GM12878 (cell line): ENCODE results near the gene IFRD1. TPM values are rescaled to one million over a fixed set of nuclear protein-coding genes. Genes with fewer than 3 reads are reported as not detected.

ENCODE experiments used
- CEBPB ChIP-seq, 2 experiments: fragments of 150-350 bp in 1 of 2; IDR thresholded peaks; 2 replicates each; pipeline ENCODE4 v1.6.1; 2012 to 2014; ENCODE audit warnings: low read depth in 2 of 2, low read length in 2 of 2, borderline replicate concordance in 1 of 2, inconsistent platforms in 1 of 2
- CREM ChIP-seq: IDR thresholded peaks from 2 replicates; pipeline ENCODE4 v1.6.1; 2014; ENCODE audit warnings: antibody characterized with exemption, low read depth
- E4F1 ChIP-seq: fragments of 450-650 bp; IDR thresholded peaks from 2 replicates; pipeline ENCODE4 v1.6.1; 2018; ENCODE audit warnings: borderline replicate concordance, mild to moderate bottlenecking; ENCODE audit not compliant: partially characterized antibody
- EED ChIP-seq: sonication (generic); IDR thresholded peaks from 2 replicates; pipeline ENCODE4 v1.6.1; 2016; ENCODE audit warnings: antibody characterized with exemption, low read depth
- ELK1 ChIP-seq: IDR thresholded peaks from 2 replicates; pipeline ENCODE4 v1.6.1; 2012; ENCODE audit warnings: low read depth, low read length, improper control_type of control experiment
- GABPA ChIP-seq: IDR thresholded peaks from 2 replicates; pipeline ENCODE4 v1.6.1; 2014; ENCODE audit warnings: antibody characterized with exemption, low read depth, mild to moderate bottlenecking, inconsistent platforms
- IKZF2 ChIP-seq, 2 experiments: fragments of 450-650 bp; IDR thresholded peaks; 2 replicates each; pipeline ENCODE4 v1.6.1; 2017; ENCODE audit warnings: mild to moderate bottlenecking in 2 of 2, moderate library complexity in 2 of 2
- IRF3 ChIP-seq: fragments of 450-650 bp; IDR thresholded peaks from 2 replicates; pipeline ENCODE4 v1.6.1; 2014; ENCODE audit warnings: mild to moderate bottlenecking
- MTA3 ChIP-seq: IDR thresholded peaks from 2 replicates; pipeline ENCODE4 v1.6.1; 2012; ENCODE audit warnings: low read length, inconsistent platforms, borderline replicate concordance
- PRDM15 ChIP-seq: fragments of 450-650 bp; formaldehyde crosslinking; IDR thresholded peaks from 2 replicates; pipeline ENCODE4 v1.4.0; 2020; ENCODE audit warnings: mild to moderate bottlenecking, moderate library complexity
- RUNX3 ChIP-seq: IDR thresholded peaks from 2 replicates; pipeline ENCODE4 v1.6.1; 2012; ENCODE audit warnings: low read length, inconsistent platforms
- SKIL ChIP-seq: fragments of 450-650 bp; IDR thresholded peaks from 2 replicates; pipeline ENCODE4 v1.6.1; 2017; ENCODE audit warnings: mild to moderate bottlenecking, low read depth, inconsistent platforms; ENCODE audit not compliant: poor library complexity, severe bottlenecking
- SRF ChIP-seq, 2 experiments: IDR thresholded peaks; 2 replicates each; pipeline ENCODE4 v1.6.1; 2011; ENCODE audit warnings: low read depth in 2 of 2, low read length in 2 of 2, mild to moderate bottlenecking in 1 of 2, moderate library complexity in 1 of 2
- ZBED1 ChIP-seq: IDR thresholded peaks from 2 replicates; pipeline ENCODE4 v1.6.1; 2016; ENCODE audit warnings: borderline replicate concordance
- ZBTB33 ChIP-seq: fragments of 450-650 bp; IDR thresholded peaks from 2 replicates; pipeline ENCODE4 v1.6.1; 2017; ENCODE audit warnings: mild to moderate bottlenecking
- polyA plus RNA-seq, 11 experiments: library from polyadenylated mRNA; depleted of rRNA in 4 of 11; unstranded in 6 of 11; stranded (reverse) in 5 of 11; fragments of >200 nt; fragmentation: Nextera tagmentation in 4 of 11; fragmentation: Illumina TruSeq in 1 of 11; extraction: Ambion mirVana in 4 of 11; extraction: Trizol in 1 of 11; gene quantifications; 1 replicate in 1 of 11; 2 replicates in 10 of 11; pipeline versions ENCODE4 v1.2.1 to v1.2.3, GENCODE V29; 2011 to 2016; ENCODE audit warnings: inconsistent platforms in 2 of 11, missing spikeins in 2 of 11, low read depth in 1 of 11
- total RNA-seq, 4 experiments: library from RNA; depleted of rRNA in 3 of 4; stranded (reverse); fragments of >200 nt in 3 of 4; fragmentation: Illumina TruSeq in 1 of 4; extraction: Trizol in 1 of 4; gene quantifications; 2 replicates each; pipeline versions ENCODE4 v1.2.1 to v1.2.3, GENCODE V29; 2013 to 2021

IFRD1 gene
- total and polyA plus RNA-seq, 10 of the 15 experiments (the other 5 are each of a cell fraction or from before 2014, with no cell fraction given), result 9.6 to 31.1 (median 19.9) TPM

GRCh38 chr7:112450807-112451761 is 824 bp downstream of the IFRD1 start (continued):
- TF ChIP-seq ZBTB33, result no peak
- peak; percentile 36 to 46; a peak in 1 of 4 replicates for TF ChIP-seq IKZF2 (IDR thresholded peaks at IDR 0.05)
- TF ChIP-seq CREM, result peak; percentile 68
- TF ChIP-seq ZBED1, result no peak
- TF ChIP-seq RUNX3, result peak; percentile 37; the same call in 1 of the 2 replicates
- peak; percentile 51; the same call in 1 of the 2 replicates for TF ChIP-seq EED
- TF ChIP-seq IRF3, result no peak
- TF ChIP-seq CEBPB (IDR thresholded peaks at IDR 0.05; ENCODE audit: borderline replicate concordance in 1 of 2, low read depth in 2 of 2, low read length in 2 of 2), result no peak
- no peak for TF ChIP-seq MTA3
- TF ChIP-seq GABPA, result no peak
- no peak for TF ChIP-seq PRDM15 (CRISPR knock-in tag)
- TF ChIP-seq SRF (IDR thresholded peaks at IDR 0.05; ENCODE audit: low read depth in 2 of 2, low read length in 2 of 2), result 0 out of 4 replicates have a peak, but pooled peaks of 1 of the 2 experiments have one; percentile 4
- no peak for TF ChIP-seq E4F1
- TF ChIP-seq ELK1, result no peak
- TF ChIP-seq SKIL, result no peak
